GM21367 (cell line): ENCODE results near the gene GCNT2.
"Not testable (repeated sequence)": the region's sequence is repeated elsewhere in the genome, so short reads cannot be mapped to it uniquely, and the experiment has no call there.

Experiments used
- ATAC-seq: cut with Tn5 transposase; IDR thresholded peaks from one replicate; pipeline ENCODE4 v1.9.1; 2021; ENCODE audit not compliant: unreplicated experiment

The GCNT2 gene

GRCh38 chr6:10543488-10543887 lies 22.3 kb downstream of the GCNT2 start:
- ATAC-seq: no peak

GRCh38 chr6:10545482-10545881 lies 24.3 kb downstream of the GCNT2 start:
- ATAC-seq: no peak

- ATAC-seq: no peak
These were observed 26.7 kb downstream of the GCNT2 start for GRCh38 chr6:10547809-10548208.

GRCh38 chr6:10550764-10551163 lies 29.6 kb downstream of the GCNT2 start:
- ATAC-seq: no peak

- no peak for ATAC-seq
These were observed 31.2 kb downstream of the GCNT2 start for GRCh38 chr6:10552270-10552810.

- ATAC-seq: no peak
These were observed 32.7 kb downstream of the GCNT2 start for GRCh38 chr6:10553871-10554270.

- ATAC-seq: no peak
These were observed 33.7 kb downstream of the GCNT2 start for GRCh38 chr6:10554826-10555225.

- ATAC-seq: no peak
These were observed 34.6 kb downstream of the GCNT2 start for GRCh38 chr6:10555625-10556309.

- ATAC-seq: no peak
These were observed 35.4 kb downstream of the GCNT2 start for GRCh38 chr6:10556589-10556988.

- ATAC-seq: no peak
These were observed 35.8 kb downstream of the GCNT2 start for GRCh38 chr6:10556992-10557391.

- no peak for ATAC-seq
These were observed 36.8 kb downstream of the GCNT2 start for GRCh38 chr6:10557913-10558312.

GRCh38 chr6:10558565-10558964 lies 37.4 kb downstream of the GCNT2 start:
- no peak for ATAC-seq

- ATAC-seq: no peak
These were observed 38.5 kb downstream of the GCNT2 start for GRCh38 chr6:10559522-10560152.

- ATAC-seq: no peak
These were observed 40.6 kb downstream of the GCNT2 start for GRCh38 chr6:10561611-10562199.

- no peak for ATAC-seq
These were observed 44.0 kb downstream of the GCNT2 start for GRCh38 chr6:10564975-10565673.

- ATAC-seq: no peak
These were observed 44.8 kb downstream of the GCNT2 start for GRCh38 chr6:10565913-10566312.

GRCh38 chr6:10567256-10568026 lies 46.3 kb downstream of the GCNT2 start:
- ATAC-seq: no peak

- ATAC-seq: no peak
These were observed 48.4 kb downstream of the GCNT2 start for GRCh38 chr6:10569392-10570127.

- ATAC-seq: not testable (repeated sequence)
These were observed 54.4 kb downstream of the GCNT2 start for GRCh38 chr6:10575519-10575918.

GRCh38 chr6:10576226-10576625 lies 55.1 kb downstream of the GCNT2 start:
- no peak for ATAC-seq
